Astrocyte (in vitro differentiated cells and primary cell): ENCODE results near the gene TKFC. TPM values are rescaled to one million over a fixed set of nuclear protein-coding genes. Genes with fewer than 3 reads are reported as not detected.

ENCODE experiments used
- DNase-seq: peaks from one replicate; pipeline ENCODE4 v3.0.0-alpha.2; 2010; ENCODE audit warnings: low read depth
- FAIRE-seq: peaks from 2 replicates; lab custom pipeline; 2011; peaks lifted over from hg19 to GRCh38; lab: Jason Lieb, UNC
- H2AFZ ChIP-seq: 2 replicates; pipeline ENCODE4 v1.6.0; 2012; ENCODE audit warnings: low read depth, low read length, inconsistent platforms
- H3K27ac ChIP-seq: 2 replicates; pipeline ENCODE4 v1.5.1; 2011; ENCODE audit warnings: low read depth, low read length, inconsistent platforms
- H3K27me3 ChIP-seq: 2 replicates; pipeline ENCODE4 v1.6.0; 2011; ENCODE audit warnings: low read length, inconsistent platforms; ENCODE audit not compliant: insufficient read depth
- H3K36me3 ChIP-seq: 2 replicates; pipeline ENCODE4 v1.5.1; 2011; ENCODE audit warnings: low read length, inconsistent platforms; ENCODE audit not compliant: insufficient read depth
- H3K4me1 ChIP-seq: 2 replicates; pipeline ENCODE4 v1.5.1; 2011; ENCODE audit warnings: low read length, inconsistent platforms; ENCODE audit not compliant: insufficient read depth
- H3K4me2 ChIP-seq: 2 replicates; pipeline ENCODE4 v1.6.0; 2012; ENCODE audit warnings: low read length, inconsistent platforms
- H3K4me3 ChIP-seq: 2 replicates; pipeline ENCODE4 v1.5.1; 2011; ENCODE audit warnings: low read depth, mild to moderate bottlenecking, low read length, inconsistent platforms; ENCODE audit not compliant: insufficient read depth
- H3K79me2 ChIP-seq: 2 replicates; pipeline ENCODE4 v1.6.0; 2012; ENCODE audit warnings: mild to moderate bottlenecking, low read length, inconsistent platforms; ENCODE audit not compliant: insufficient read depth
- H3K9ac ChIP-seq: 2 replicates; pipeline ENCODE4 v1.6.0; 2012; ENCODE audit warnings: mild to moderate bottlenecking, low read length, inconsistent platforms
- H3K9me3 ChIP-seq: 2 replicates; pipeline ENCODE4 v1.5.1; 2012; ENCODE audit warnings: low read depth, mild to moderate bottlenecking, low read length, inconsistent platforms; ENCODE audit not compliant: insufficient read depth
- H4K20me1 ChIP-seq: 2 replicates; pipeline ENCODE4 v1.6.0; 2012; ENCODE audit warnings: low read length, inconsistent platforms; ENCODE audit not compliant: insufficient read depth
- H3K27ac Mint-ChIP-seq: one replicate; pipeline ENCODE4 v1.8.0; 2021; ENCODE audit warnings: mild to moderate bottlenecking, mixed read lengths; ENCODE audit not compliant: unreplicated experiment
- H3K27me3 Mint-ChIP-seq: one replicate; pipeline ENCODE4 v1.8.0; 2021; ENCODE audit warnings: low read depth, mixed read lengths; ENCODE audit not compliant: unreplicated experiment
- H3K36me3 Mint-ChIP-seq: one replicate; pipeline ENCODE4 v1.8.0; 2021; ENCODE audit warnings: low read depth, mixed read lengths; ENCODE audit not compliant: unreplicated experiment
- H3K4me1 Mint-ChIP-seq: one replicate; pipeline ENCODE4 v1.8.0; 2021; ENCODE audit warnings: low read depth, mixed read lengths; ENCODE audit not compliant: unreplicated experiment
- H3K4me3 Mint-ChIP-seq: one replicate; pipeline ENCODE4 v1.8.0; 2021; ENCODE audit warnings: mild to moderate bottlenecking, moderate library complexity, mixed read lengths; ENCODE audit not compliant: unreplicated experiment
- H3K9me3 Mint-ChIP-seq: one replicate; pipeline ENCODE4 v1.8.0; 2021; ENCODE audit warnings: mild to moderate bottlenecking, mixed read lengths; ENCODE audit not compliant: unreplicated experiment
- CTCF ChIP-seq: IDR thresholded peaks from 2 replicates; pipeline ENCODE4 v1.5.1; 2011; ENCODE audit warnings: low read depth, mild to moderate bottlenecking, inconsistent platforms, low read length, moderate library complexity; ENCODE audit not compliant: insufficient read depth
- EZH2 ChIP-seq: IDR thresholded peaks from 2 replicates; pipeline ENCODE4 v1.6.1; 2012; ENCODE audit warnings: mild to moderate bottlenecking, low read length, inconsistent platforms; ENCODE audit not compliant: insufficient read depth
- total RNA-seq: library from RNA; stranded (reverse); gene quantifications from 2 replicates; pipeline ENCODE4 v1.2.1, GENCODE V29; 2021

The TKFC gene
- total RNA-seq, 1 donor from 2014 or later = 23.9 TPM

DNA sequence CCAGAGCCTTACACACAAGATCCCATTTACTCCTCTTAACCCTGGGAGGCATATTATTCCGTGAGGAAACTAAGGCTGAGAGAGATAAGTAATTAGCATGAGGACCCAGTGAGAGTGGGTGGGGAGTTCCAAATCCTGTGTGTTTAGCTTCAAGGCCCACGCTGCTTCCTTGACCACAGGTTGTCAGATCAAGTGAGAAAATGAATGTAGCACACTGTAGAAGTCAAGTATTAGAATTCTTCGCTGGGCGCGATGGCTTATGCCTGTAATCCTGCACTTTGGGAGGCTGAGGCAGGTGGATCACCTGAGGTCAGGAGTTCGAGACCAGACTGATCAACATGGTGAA, 24.8 kb downstream of the TKFC start:
- Histone ChIP-seq H4K20me1 (peaks cover 10% of the 10 kb centered on the region), H3K9ac (no peak overlapping the region), H3K27me3 (no peaks in the 10 kb centered on the region), H3K79me2 (peaks cover 18% of the 10 kb centered on the region), H2AFZ (no peak overlapping the region), H3K36me3 (peaks cover 5% of the 10 kb centered on the region), H3K4me1 (peaks cover 11% of the 10 kb centered on the region), H3K9me3 (no peaks in the 10 kb centered on the region), H3K4me3 (no peak overlapping the region), H3K27ac (no peak overlapping the region), H3K4me2 (no peak overlapping the region)
- Mint-ChIP-seq H3K27ac (no peak overlapping the region), H3K9me3 (peaks cover 2% of the 10 kb centered on the region), H3K27me3 (no peaks in the 10 kb centered on the region), H3K4me1 (peaks cover 3% of the 10 kb centered on the region), H3K36me3 (peaks cover 5% of the 10 kb centered on the region), H3K4me3 (no peak overlapping the region)
- FAIRE-seq (no peak), DNase-seq (no peak)
- TF ChIP-seq CTCF (no peak), EZH2 (no peak)

DNA sequence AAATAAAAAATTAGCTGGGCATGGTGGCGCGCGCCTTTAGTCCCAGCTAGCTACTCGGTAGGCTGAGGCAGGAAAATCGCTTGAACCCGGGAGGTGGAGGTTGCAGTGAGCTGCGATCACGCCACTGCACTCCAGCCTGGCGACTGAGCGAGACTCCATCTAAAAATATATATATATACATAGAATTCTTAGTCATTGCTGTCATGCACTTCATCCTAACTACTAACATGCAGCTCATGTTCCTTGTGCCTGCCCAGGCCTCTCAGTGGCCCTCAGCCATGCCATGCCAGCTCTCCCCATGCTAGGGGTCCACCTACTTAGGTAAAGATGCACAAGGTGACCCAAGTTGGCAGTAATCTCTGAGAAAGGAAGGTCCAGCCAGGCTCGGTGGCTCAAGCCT, 25.5 kb downstream of the TKFC start:
- FAIRE-seq (no peak), DNase-seq (no peak)
- Mint-ChIP-seq H3K4me1 (peaks cover 3% of the 10 kb centered on the region), H3K4me3 (no peak overlapping the region), H3K9me3 (peaks cover 2% of the 10 kb centered on the region), H3K27me3 (no peaks in the 10 kb centered on the region), H3K36me3 (peaks cover 4% of the 10 kb centered on the region), H3K27ac (no peak overlapping the region)
- Histone ChIP-seq H3K4me2 (no peak overlapping the region), H4K20me1 (peaks cover 6% of the 10 kb centered on the region), H3K36me3 (no peaks in the 10 kb centered on the region), H3K79me2 (peaks cover 25% of the 10 kb centered on the region), H3K9me3 (no peaks in the 10 kb centered on the region), H3K4me1 (peaks cover 18% of the 10 kb centered on the region), H3K4me3 (no peak overlapping the region), H3K27ac (no peak overlapping the region), H3K9ac (no peak overlapping the region), H2AFZ (no peak overlapping the region), H3K27me3 (no peaks in the 10 kb centered on the region)
- TF ChIP-seq EZH2 (no peak), CTCF (no peak)

DNA sequence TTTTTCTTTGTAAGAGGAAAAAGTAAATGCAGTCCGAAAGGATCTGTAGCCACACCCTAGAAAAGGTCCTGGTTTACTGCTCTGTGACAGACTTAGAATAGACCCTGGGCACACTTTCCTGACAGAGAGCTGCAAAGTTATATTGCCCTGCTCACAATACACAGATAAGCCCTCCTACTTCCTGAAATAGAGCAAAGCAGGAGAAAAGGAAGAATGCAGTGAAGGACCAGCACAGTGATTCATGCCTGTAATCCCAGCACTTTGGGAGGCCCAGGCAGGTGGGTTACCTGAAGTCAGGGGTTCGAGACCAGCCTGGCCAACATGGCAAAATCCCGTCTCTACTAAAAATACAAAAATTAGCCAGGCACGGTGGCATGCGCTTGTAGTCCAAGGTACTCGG, 26.5 kb downstream of the TKFC start:
- no peaks in the 10 kb centered on the region for H3K9me3 ChIP-seq
- H3K4me3 Mint-ChIP-seq = peak overlapping the region; percentile 69
- H3K79me2 ChIP-seq = peaks cover 34% of the 10 kb centered on the region
- H3K4me3 ChIP-seq = no peak overlapping the region
- no peaks in the 10 kb centered on the region for H3K27me3 Mint-ChIP-seq
- peaks cover 6% of the 10 kb centered on the region for H4K20me1 ChIP-seq
- no peak overlapping the region for H2AFZ ChIP-seq
- H3K27ac Mint-ChIP-seq = no peak overlapping the region
- FAIRE-seq (no peak), DNase-seq (no peak)
- no peak overlapping the region for H3K9ac ChIP-seq
- TF ChIP-seq EZH2 (no peak), CTCF (no peak)
- H3K4me1 Mint-ChIP-seq = peaks cover 3% of the 10 kb centered on the region
- no peak overlapping the region for H3K27ac ChIP-seq
- no peak overlapping the region for H3K4me2 ChIP-seq
- H3K4me1 ChIP-seq = peaks cover 18% of the 10 kb centered on the region
- H3K36me3 ChIP-seq = peaks cover 6% of the 10 kb centered on the region
- H3K27me3 ChIP-seq = no peaks in the 10 kb centered on the region
- peaks cover 5% of the 10 kb centered on the region for H3K36me3 Mint-ChIP-seq
- peaks cover 2% of the 10 kb centered on the region for H3K9me3 Mint-ChIP-seq
